Measurements from ENCODE around the gene PSENEN. TPM values are rescaled to one million over a fixed set of nuclear protein-coding genes. Genes with fewer than 3 reads are reported as not detected.

PSENEN gene
- total and polyA plus RNA-seq, 9 of the 15 experiments (the other 6 are each of a cell fraction or from before 2014, with no cell fraction given), result 34.5 to 299 (median 61.1) TPM

DNA sequence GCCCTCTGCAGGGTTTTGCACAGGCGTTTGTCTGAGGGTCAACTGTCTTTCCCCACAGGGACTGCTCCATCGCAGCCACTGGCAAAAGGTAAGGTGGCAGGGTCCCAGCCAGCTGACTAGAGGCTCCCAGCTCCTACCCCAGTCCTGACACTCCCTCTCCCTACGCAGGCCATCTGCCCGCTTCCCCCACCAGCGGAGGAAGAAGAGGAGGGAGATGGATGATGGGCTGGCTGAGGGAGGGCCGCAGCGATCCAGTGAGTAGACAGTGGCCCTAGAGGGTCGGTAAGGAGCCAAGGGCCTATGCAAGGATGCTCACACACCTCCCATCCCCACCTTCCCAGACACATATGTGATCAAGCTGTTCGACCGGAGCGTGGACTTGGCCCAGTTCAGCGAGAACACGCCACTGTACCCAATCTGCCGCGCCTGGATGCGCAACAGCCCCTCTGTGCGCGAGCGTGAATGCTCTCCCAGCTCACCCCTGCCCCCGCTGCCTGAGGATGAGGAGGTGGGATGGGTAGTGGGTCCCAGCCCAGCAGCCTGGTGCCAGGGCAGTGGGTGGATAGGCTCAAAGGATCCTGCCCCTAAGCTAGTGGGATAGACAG, 7.4 kb downstream of the PSENEN start (continued):
- TF ChIP-seq DLX4 (CRISPR knock-in tag; IDR thresholded peaks at IDR 0.05) (no peak), PRMT5 (CRISPR knock-in tag; IDR thresholded peaks at IDR 0.05) (no peak), SMARCA5 (IDR thresholded peaks at IDR 0.05) (no peak), FOXK2 (conservative IDR thresholded peaks at IDR 0.05 in 1 of 2, IDR thresholded peaks at IDR 0.05 in 1 of 2; ENCODE audit: low read depth in 2 of 2) (no peak), PHB2 (IDR thresholded peaks at IDR 0.05; ENCODE audit: low read depth) (no peak), NR2F6 (CRISPR knock-in tag; IDR thresholded peaks at IDR 0.05) (no peak), ZBTB5 (IDR thresholded peaks at IDR 0.05) (no peak), CBX2 (IDR thresholded peaks at IDR 0.05; ENCODE audit: insufficient read depth, low read length, poor library complexity, severe bottlenecking) (no peak), ZNF280A (IDR thresholded peaks at IDR 0.05; ENCODE audit: low read depth, partially characterized antibody) (no peak), RBFOX2 (IDR thresholded peaks at IDR 0.05; ENCODE audit: low read depth, low read length) (no peak)
